ENCODE results near the gene ATG7.

Gene ATG7

GRCh38 chr3:11545186-11545851 lies 273.1 kb downstream of the ATG7 start:
- in situ Hi-C loops (cut with HindIII; ENCODE audit: low sequenced_read_pairs): no loop called here

- in situ Hi-C loops (cut with HindIII; ENCODE audit: low sequenced_read_pairs): no loop called here
These were observed 274.6 kb downstream of the ATG7 start for GRCh38 chr3:11546657-11547302.

- in situ Hi-C loops (cut with HindIII; ENCODE audit: low sequenced_read_pairs): no loop called here
These were observed 275.3 kb downstream of the ATG7 start for GRCh38 chr3:11547498-11547897.

GRCh38 chr3:11548721-11549131 lies 276.5 kb downstream of the ATG7 start:
- in situ Hi-C loops (cut with HindIII; ENCODE audit: low sequenced_read_pairs): no loop called here

GRCh38 chr3:11549580-11550140 lies 277.5 kb downstream of the ATG7 start:
- in situ Hi-C loops (cut with HindIII; ENCODE audit: low sequenced_read_pairs): no loop called here

- in situ Hi-C loops (cut with HindIII; ENCODE audit: low sequenced_read_pairs): no loop called here
These were observed 278.8 kb downstream of the ATG7 start for GRCh38 chr3:11551036-11551435.

GRCh38 chr3:11552289-11553264 lies 280.4 kb downstream of the ATG7 start:
- in situ Hi-C loops (cut with HindIII; ENCODE audit: low sequenced_read_pairs): no loop called here

GRCh38 chr3:11553436-11554235 lies 281.4 kb downstream of the ATG7 start:
- in situ Hi-C loops (cut with HindIII; ENCODE audit: low sequenced_read_pairs): no loop called here

- in situ Hi-C loops (cut with HindIII; ENCODE audit: low sequenced_read_pairs): no loop called here
These were observed 282.0 kb downstream of the ATG7 start for GRCh38 chr3:11554236-11554610.

- in situ Hi-C loops (cut with HindIII; ENCODE audit: low sequenced_read_pairs): no loop called here
These were observed 282.5 kb downstream of the ATG7 start for GRCh38 chr3:11554666-11555065.

GRCh38 chr3:11555211-11555782 lies 283.1 kb downstream of the ATG7 start:
- in situ Hi-C loops (cut with HindIII; ENCODE audit: low sequenced_read_pairs): no loop called here

GRCh38 chr3:11555881-11556633 lies 283.9 kb downstream of the ATG7 start:
- in situ Hi-C loops (cut with HindIII; ENCODE audit: low sequenced_read_pairs): no loop called here

GRCh38 chr3:11556851-11557644 lies 284.9 kb downstream of the ATG7 start:
- in situ Hi-C loops (cut with HindIII; ENCODE audit: low sequenced_read_pairs): no loop called here

GRCh38 chr3:11558002-11558401 lies 285.8 kb downstream of the ATG7 start:
- in situ Hi-C loops (cut with HindIII; ENCODE audit: low sequenced_read_pairs): no loop called here

GRCh38 chr3:11558411-11558903 lies 286.3 kb downstream of the ATG7 start:
- in situ Hi-C loops (cut with HindIII; ENCODE audit: low sequenced_read_pairs): no loop called here

- in situ Hi-C loops (cut with HindIII; ENCODE audit: low sequenced_read_pairs): no loop called here
These were observed 287.0 kb downstream of the ATG7 start for GRCh38 chr3:11558918-11559815.

All from DLD1 (cell line).